Neural progenitor cell (in vitro differentiated cells): ENCODE data around the gene SV2B.

Source experiments
- EZH2 ChIP-seq: fragments of 200-600 bp; sonication (generic); IDR thresholded peaks from 2 replicates; pipeline ENCODE4 v1.6.1; 2017; ENCODE audit warnings: antibody characterized with exemption, mild to moderate bottlenecking, moderate library complexity
- EZH2phosphoT487 ChIP-seq: fragments of 200-600 bp; sonication (generic); IDR thresholded peaks from 2 replicates; pipeline ENCODE4 v1.6.1; 2017; ENCODE audit warnings: antibody characterized with exemption
- TF ChIP-seq, protein P1 (sequence below): fragments of 200-600 bp; sonication (generic); IDR thresholded peaks from 2 replicates; pipeline ENCODE4 v1.5.1; 2017; ENCODE audit warnings: antibody characterized with exemption, mild to moderate bottlenecking

DNA sequence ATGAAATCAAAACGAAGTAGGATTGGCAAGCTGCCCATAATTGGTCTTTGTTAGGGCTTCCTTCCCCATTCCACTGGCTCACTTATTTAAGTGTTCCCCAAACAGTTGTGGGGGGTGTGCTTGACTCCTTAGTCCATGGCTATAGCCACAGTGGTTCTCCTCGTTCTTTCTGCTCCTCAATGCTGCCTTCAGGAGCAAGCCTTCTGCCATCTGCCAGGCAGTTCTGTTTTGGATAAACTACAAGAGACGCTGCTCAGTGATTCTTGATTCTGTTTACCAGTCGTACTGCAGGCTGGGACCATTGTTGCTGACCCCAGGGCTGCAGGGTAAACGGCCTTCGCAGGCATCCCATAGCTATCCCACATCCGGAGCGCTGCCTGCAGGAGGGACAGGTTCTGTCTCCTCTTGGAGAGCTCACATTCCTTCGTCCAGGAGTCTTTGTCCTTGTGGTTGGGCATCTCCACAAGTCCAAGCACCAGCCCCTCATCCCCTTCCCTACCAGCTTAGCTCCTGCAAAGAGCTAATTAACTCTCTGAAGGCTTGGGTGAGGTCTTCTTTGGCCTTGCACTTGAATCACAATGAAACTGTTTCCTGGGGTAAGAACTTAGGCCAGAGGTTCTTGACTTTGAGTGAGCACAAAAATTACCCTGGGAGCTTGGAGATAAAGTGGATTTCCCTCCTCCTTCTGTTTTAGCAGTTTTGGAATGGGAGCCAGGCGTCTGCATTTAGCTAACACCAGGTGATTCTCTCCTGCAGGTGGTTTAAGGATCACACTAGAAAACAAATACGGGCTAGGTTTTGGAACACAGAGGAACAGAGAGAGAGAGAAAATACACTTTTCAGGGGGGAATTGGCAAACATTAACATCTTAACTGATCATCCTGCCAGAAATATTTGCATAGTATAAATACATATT is 114.9 kb downstream of the SV2B start:
- TF ChIP-seq, protein P1, sequence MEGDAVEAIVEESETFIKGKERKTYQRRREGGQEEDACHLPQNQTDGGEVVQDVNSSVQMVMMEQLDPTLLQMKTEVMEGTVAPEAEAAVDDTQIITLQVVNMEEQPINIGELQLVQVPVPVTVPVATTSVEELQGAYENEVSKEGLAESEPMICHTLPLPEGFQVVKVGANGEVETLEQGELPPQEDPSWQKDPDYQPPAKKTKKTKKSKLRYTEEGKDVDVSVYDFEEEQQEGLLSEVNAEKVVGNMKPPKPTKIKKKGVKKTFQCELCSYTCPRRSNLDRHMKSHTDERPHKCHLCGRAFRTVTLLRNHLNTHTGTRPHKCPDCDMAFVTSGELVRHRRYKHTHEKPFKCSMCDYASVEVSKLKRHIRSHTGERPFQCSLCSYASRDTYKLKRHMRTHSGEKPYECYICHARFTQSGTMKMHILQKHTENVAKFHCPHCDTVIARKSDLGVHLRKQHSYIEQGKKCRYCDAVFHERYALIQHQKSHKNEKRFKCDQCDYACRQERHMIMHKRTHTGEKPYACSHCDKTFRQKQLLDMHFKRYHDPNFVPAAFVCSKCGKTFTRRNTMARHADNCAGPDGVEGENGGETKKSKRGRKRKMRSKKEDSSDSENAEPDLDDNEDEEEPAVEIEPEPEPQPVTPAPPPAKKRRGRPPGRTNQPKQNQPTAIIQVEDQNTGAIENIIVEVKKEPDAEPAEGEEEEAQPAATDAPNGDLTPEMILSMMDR: no peak
- TF ChIP-seq EZH2phosphoT487: no peak
- no peak for TF ChIP-seq EZH2
